Measurements from ENCODE around the gene SH2D6.
"Not testable (repeated sequence)": the region's sequence is repeated elsewhere in the genome, so short reads cannot be mapped to it uniquely, and the experiment has no call there.

Gene SH2D6

DNA sequence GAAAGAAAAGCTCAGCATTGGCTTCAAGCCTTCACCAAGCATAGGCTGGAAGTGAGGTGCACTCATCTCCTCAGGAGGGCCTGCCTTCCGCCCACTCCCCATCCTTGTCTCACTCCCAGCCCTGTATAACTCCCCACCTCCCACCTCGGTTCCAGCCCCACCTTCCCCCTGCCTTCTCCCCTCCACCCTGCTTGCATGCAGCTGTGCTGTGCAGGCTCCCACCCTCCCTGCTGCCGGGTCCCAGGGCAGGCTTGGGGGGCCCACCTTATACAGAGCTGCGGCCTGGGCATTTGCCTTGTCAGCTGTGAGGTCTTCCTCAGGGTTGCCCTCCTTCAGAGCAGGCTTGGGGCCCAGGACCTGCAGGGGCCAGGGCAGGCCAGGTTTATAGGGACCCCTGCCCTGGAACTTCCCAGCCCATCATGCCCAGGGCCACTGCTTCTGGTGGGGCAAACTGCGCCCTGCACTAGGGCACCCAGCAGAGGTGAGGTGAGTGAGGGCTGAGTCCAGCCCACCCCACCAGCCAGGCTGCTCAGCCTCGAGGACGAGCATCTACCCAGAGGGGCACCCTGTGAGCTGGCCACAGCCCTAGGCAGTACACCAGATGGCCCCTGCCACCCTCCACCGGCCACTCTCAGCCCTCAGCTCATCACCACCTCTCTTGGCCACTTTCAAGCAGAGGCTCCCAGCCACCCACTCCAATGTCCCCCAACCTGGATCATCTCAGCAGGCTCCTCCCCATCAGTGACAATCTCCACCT is 19.9 kb upstream of the SH2D6 start:
- no peak for DNase-seq (ENCODE audit: low read depth, low spot score)

DNA sequence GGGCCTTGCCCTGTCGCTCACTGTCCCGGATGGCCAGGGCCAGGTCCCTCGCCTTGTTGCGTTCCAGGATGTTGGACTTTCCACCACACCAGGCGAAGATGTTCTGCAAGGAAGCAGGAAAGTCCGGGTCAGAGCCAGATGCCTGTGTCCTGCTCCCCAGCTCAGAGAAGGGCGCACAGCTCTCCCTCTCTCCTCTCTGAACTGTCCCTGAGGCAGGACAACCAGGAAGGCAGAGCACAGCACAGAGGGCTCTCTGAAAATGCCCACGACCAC is 19.4 kb upstream of the SH2D6 start:
- DNase-seq (ENCODE audit: low read depth, low spot score), result no peak

DNA sequence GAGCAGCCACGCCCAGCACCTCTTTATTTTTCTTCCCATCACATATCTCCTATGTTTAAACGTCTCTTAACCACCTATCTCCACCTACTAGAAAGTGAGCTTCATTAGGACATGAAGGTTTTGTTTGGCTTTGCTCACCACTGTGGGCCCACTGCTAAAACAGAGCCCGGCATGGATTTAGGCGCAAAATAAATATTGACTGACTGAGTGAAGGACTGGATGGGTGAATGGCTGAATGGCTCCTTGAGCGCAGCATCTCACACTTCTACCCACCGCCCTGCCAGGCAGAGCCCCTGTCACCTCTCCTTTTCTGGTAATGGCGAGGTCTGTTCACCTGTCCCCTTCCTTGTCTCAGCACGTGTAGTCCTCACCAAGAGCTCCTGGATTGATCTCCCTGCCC is 18.5 kb upstream of the SH2D6 start:
- DNase-seq (ENCODE audit: low read depth, low spot score), result no peak

GRCh38 chr2:85400541-85401463 is 17.7 kb upstream of the SH2D6 start:
- DNase-seq (ENCODE audit: low read depth, low spot score), result no peak

- no peak for DNase-seq (ENCODE audit: low read depth, low spot score)
These were observed 17.1 kb upstream of the SH2D6 start for GRCh38 chr2:85401464-85401805.

GRCh38 chr2:85401844-85402243 is 16.7 kb upstream of the SH2D6 start:
- no peak for DNase-seq (ENCODE audit: low read depth, low spot score)

DNA sequence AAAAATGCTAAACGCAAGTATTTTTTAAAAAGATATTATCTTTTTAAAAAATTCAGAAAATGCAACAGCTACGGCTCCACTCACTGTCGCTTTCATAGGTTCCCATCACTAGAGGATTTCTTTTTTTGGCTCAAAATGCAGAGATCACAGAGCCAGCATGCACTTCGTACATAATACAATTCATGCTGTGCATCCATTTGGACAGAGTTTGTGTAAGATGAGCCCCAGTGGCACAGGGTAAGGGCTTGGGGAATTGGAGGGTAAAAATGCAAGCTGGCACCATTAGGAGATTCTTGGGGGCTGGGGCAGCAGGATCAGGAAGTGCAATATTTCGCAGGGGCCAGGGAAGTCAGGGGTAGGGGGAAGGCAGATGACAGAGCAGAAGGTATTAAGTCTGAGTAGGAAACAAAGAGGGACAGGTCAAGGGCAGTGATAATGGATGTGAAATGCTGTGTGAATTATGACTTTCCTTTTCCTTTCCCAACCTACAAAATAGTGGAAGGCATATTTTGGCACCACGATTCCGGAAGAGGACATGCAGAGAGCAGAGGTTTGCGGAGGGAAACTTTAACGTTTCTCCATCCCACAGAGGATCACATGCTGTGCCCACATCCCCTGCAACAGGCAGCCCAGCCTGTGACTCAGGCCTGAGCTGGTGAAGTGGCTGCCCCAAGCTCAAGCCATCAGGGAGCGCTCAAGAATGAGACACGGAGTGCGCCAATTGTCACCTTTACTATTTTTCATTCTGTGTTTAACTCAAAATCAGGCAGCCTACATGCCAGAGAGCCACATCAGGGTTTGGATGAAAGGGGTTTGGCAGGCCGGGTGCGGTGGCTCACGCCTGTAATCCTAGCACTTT is 13.1 kb upstream of the SH2D6 start:
- DNase-seq (ENCODE audit: low read depth, low spot score), result peak; percentile 84

- peak; percentile 22 for DNase-seq (ENCODE audit: low read depth, low spot score)
These were observed 8.5 kb upstream of the SH2D6 start, which contains the start of gene CAPG for GRCh38 chr2:85409845-85410583. TSS of gene CAPG (minus strand) at chr2:85410366. CDS start at chr2:85402145, 8,221 bp downstream.

- peak; percentile 29 for DNase-seq (ENCODE audit: low read depth, low spot score)
These were observed 7.7 kb upstream of the SH2D6 start for GRCh38 chr2:85410584-85411404.

DNA sequence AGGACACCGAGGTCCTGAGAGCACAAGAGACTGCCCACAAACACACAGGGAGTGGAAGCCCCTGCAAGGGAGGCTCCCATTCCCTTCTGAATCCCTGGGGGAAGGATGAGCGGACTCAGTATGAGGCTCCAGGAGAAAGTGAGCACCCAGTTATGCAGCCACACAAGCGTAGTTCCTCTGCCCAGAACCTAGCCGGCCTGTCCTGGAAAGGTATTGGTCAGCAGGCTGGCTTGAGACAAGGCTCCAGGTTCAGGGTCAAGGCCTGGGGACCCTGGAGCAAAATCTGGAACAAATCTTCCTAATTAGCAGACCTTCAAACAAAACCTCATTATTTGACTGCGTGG is 7.1 kb upstream of the SH2D6 start:
- no peak for DNase-seq (ENCODE audit: low read depth, low spot score)

DNA sequence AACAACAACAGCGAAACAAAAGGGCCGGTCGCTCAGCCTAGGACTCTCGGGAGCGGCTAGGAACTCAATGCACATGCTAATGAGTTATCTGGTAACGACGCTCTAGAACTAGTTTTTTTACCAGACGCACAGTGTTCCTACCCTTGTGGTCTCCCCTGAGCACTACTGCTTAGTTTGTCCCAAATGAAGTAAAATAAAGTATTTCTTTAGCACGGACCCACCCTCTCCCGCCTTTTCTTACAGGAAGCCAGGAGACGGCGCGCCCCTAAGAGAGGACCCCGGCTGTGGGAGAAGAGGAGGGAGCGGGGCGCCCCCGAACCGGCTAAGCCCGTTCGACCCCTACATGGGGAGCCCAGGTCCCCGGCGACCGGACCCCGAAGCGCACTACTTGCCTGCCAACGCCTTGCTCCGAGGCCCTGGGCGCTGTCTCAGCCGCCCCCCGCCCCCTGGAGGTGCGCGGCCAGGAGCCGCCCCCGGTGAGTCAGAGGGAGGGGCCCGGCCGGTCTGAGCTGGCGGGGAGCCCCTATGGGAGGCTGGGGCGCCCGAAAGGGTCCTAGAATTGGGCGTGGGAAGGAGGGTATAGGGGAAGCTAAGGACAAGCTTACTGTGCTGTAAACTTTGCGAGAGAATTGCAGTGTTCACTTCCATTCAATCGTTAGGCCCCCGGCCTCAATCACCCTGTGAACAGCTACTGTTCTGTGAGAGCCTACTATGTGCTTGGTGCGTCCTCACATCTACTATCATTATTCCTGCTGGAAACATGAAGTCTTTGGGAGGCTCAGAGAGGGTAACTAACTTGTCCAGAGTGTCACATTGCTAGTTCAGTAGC is 4.7 kb upstream of the SH2D6 start:
- peak; percentile 81 for DNase-seq (ENCODE audit: low read depth, low spot score)

DNA sequence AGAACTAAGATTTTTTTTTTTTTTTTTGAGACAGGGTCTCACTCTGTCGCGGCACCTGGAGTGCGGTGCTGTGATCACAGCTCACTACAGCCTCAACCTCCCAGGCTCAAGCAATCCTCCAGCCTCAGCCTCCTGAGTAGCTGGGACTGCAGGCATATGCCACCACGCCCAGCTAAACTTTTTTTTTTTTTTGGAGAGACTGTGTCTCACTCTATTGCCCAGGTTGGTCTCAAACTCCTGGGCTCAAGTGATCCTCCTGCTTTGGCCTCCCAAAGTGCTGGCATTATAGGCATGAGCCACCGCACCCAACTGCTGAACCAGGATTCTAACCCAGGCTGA is 4.1 kb upstream of the SH2D6 start:
- DNase-seq (ENCODE audit: low read depth, low spot score), result not testable (repeated sequence)

DNA sequence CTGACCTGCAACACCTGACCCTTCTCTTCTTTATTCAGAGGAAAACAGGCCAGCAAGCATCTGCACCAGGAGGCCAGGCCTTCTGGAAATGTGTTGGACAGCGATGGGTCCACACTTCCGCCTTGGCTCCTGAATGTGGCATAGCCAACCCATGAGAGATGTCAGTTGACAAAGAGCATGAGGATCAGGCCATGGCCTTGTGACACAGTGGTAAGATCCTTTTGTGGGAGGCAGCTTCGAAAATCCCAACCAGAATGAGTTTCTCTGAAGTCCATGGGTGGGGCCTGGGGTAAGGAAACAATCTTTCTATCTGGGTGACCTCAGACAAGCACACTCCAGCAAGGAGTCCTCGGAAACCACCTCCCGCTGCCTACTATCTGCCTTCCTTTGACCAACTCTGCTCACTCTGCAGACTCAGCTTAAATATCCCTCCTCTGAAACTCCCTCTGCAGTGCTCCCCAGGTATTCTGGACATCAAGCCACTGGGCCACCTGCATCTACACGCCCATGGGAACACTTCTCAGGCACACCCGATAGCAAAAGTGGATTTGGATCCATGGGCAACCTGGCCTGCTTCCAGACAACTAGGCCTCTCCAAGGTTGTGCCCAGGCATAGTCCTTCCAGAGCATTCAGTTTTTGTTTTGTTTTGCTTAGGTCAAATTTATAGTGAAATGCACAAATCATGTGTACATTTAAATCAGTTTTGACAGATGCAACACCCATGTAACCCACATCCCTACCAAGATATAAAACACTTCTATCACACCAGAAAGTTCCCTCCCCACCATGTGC is 3.6 kb upstream of the SH2D6 start:
- no peak for DNase-seq (ENCODE audit: low read depth, low spot score)

- DNase-seq (ENCODE audit: low read depth, low spot score), result no peak
These were observed 2.4 kb upstream of the SH2D6 start for GRCh38 chr2:85415980-85416650.

DNA sequence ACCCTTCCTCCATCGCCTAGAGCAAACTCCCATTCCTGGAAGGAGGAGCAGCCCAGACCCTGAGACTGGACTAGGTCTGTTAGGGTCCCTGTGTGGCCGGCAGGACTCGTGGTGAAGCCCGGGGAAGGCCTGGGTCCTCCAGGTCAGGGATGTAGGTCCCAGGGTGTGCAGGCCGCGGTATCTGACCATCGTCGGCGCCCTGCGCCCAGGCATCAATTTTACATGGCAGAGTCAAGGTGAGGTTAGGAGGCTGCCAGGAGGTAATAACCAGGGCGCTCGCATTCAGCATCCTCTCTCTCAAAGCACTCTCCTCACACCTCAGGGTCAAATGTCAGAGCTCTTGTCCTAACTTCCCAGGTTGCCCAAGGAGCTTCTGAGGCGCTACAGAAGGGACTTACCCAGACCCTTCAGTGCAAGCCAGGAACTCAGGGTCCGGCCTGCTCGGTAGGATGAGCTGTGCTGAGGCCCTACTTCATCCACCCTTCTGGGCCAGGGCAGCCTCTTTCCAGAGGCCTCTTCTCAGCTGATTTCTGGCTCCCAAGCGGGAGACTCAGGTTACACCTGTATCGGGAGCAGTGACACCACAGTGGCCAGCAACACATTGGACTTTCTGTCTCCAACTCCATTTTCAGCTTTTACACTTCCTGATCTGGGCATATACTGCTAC is 628 bp downstream of the SH2D6 start:
- no peak for DNase-seq (ENCODE audit: low read depth, low spot score)

GRCh38 chr2:85420536-85421259 is 2.2 kb downstream of the SH2D6 start:
- DNase-seq (ENCODE audit: low read depth, low spot score), result peak; percentile 94
